NAMALWA (cell line): ENCODE results near the gene CCL18.
"Not testable (repeated sequence)": the region's sequence is repeated elsewhere in the genome, so short reads cannot be mapped to it uniquely, and the experiment has no call there.

ENCODE experiments used
- DNase-seq: peaks from one replicate; pipeline ENCODE4 v3.0.0-alpha.2; 2015; ENCODE audit warnings: low spot score

Gene CCL18

DNA sequence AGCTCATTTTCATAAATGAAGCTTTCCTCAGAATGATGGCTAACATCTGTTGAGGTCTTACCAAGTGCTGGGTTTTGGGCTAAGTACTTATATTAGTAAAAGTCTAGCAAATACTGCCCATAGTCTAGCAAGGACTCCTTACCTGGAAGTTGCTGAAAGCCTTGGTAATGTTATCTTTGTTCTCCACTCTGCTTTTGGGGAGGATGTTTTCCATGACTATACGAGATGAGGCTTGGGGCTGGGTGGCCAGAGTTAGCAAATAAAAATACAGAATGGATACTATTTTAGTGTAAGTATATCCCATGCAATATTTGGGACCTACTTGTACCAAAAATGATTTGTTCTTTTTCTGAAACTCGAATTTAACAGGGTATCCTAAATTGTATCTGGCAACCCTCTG, 7.7 kb downstream of the CCL18 start:
- DNase-seq: no peak

DNA sequence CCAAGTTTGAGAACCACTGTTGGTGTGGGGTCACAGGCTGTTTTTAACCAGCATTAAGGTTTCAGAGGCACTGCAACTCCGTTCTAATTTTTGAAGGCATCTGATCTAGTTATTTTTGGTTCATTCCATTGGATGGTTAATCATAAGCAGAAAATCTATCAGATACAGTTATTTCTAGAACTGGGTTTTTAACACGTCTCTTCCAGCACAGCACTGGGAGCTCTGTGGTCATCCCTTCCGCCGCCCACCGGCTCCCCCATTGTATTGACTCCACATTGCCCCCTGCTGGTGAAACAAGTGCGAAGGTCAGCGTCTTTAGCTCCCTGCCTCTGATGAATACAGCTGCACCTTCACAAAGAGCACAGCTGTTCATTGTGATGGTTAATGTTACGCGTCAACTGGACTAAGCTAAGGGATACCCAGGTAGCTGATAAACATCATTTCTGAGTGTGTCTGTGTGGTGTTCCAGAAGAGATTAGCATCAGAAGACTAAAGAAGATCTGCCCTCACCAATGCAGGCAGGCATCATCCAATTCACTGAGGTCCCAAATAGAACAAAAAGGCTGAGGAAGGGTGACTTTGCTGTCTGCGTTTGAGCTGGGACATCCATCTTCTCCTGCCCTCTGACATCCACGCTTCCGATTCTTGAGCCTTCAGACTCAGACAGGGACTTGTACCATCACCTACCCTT, 8.5 kb downstream of the CCL18 start:
- peak; percentile 78 for DNase-seq

DNA sequence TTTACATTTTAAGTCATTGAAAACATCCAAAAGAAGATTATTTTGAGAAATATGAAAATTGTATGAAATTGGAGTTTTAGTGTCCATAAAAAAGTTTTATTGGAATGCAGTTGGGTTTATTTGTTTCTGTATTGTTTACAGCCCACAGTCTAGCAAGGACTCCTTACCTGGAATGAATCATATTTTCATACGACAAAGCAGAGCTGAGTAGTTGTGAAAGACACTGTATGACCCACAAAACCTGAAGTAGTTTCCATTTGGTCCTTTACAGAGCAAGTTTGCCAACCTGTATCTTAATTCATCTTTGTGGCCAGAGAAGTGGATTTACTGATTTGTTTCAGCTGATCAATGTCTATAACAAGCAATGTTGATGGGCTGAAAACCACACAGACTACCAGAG, 10.3 kb downstream of the CCL18 start:
- DNase-seq: no peak

DNA sequence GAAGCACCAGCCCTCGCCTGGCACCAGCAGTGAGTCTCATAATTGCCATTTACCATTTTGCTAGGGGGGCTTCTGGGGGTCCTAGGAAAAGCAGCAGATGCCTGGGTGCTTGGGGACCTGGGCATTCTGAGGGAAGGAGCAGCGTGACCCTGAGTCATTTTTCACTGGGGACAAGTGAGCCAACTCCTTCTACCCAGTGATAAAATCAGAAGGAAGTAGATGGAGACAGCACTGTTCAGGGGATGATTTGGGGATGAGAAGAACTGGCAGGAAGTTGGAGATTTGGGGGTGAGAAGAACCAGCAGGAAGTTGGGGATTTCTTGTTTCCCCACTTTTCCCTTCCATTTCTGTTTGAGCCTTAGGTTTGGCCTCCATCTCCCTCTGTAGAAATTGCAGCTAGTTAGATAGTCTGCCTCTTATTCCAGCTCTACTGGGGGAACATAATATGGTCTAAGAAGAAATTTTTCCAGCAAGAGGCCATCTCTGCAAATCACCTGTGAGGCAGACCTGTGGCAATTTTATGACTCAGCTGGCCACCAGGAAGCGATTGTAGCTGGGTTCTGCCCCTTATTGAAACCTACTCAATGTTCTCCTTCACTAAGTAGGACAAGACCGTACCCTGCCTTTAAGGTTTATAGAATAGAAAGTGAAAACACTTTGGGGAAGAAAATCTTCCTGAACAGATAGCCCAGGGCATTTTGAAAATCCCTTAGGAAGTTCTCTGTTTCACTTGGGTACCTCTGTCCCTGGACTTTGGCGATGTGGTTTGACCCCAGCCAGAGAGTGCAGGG, 17.8 kb downstream of the CCL18 start:
- DNase-seq: not testable (repeated sequence)

DNA sequence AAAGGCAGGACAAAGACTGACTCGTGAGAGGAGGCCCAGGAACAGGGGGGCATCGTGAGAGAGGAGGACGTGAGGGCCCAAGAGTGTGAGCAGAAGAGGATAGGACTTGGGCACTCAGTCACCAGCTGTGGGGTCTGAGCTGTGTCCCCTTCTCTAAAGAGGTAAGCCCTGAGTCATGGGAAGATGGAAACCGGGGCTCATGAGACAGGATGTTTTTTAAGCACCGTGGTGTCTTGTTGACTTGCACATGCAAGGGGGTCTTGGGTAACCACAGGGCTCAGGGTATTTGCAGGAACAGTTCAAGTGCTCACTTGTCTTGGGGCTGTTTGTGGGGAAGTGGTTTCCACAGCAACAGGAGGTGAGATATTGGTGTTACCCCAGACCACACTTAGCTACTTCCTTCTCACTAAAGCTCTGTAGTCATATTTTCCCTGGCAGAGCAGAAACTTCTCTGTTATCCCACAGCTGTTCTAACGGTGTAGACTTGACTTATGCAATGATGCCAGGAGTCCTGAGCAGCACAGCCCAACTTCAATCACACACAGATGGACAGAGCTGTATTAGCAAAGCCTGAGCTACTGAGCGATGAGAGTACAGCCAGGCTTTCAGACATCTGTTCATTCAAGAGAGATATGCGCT, 18.5 kb downstream of the CCL18 start:
- DNase-seq: peak; percentile 78

DNA sequence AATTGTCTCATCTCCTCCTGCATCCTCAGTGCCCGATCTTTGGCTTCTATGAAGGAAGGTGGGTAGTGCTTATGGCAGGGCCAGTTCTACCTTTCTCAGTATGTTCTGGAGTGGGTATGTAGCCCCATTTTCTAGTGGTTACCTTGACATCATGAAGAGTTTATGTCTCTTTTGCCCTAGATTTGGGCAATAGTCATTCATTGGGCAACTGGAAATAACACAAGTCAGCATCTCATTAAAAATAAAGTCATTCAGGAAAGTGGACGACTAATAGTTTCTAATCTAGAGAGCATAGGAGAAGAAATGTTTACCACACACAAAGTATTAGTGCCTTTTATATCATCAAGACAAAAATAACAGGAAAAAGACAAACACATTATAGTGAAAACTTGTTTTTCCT, 19.6 kb downstream of the CCL18 start:
- not testable (repeated sequence) for DNase-seq

DNA sequence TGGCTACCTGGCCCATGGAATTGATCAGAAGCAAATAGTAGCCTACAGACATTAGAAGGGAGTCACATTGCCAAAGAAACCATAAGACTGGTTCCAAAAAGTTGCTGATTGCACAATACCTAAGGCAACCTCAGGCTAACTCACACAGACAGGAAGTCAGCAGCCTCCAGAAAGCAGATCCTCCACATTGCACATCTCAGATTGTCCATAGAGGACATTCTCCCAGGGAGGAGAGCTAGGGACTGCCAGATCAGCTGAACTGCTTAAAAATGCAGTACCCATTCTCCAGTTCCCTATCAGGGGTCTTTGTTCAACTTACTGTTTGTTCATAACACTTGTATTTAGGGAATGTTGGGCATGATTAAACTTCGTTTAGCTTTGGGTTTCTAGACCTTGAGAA, 21.7 kb downstream of the CCL18 start:
- no peak for DNase-seq

DNA sequence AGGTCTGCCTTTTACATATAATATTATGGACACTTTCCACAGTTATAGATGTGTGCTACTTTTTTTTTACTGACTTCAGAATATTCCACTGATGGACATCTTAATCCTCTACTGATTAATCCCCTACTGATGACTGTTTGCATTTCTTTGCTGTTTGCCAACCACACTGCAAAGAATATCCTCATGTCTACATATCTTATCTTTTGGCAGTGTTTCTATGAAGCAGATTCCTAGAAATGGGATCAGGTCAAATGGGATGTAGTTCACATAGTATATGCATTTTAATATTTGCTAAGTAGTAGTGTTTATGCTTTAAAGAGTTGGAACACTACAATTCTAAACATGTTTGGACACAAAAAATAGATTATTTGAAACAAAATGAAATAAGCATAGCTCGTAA, 22.7 kb downstream of the CCL18 start:
- DNase-seq: no peak

DNA sequence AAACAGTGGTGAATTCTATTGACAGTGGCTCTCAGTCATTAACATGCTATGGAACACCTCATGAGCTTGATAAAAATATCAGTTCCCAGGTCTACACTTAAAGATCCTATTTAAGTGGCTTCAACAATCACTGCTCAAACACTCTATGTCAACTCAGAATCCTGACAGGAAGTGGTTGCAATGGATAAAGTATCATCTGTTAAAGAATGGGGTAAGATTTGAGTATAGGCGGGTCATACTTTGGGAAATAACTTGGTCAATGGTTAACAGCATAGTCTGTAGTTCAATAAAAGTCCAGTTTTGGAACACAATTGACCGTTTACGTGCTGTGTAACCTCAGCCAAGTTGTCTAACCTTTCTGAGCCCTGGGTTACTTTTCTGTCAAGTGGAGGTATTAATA, 23.4 kb downstream of the CCL18 start:
- not testable (repeated sequence) for DNase-seq

DNA sequence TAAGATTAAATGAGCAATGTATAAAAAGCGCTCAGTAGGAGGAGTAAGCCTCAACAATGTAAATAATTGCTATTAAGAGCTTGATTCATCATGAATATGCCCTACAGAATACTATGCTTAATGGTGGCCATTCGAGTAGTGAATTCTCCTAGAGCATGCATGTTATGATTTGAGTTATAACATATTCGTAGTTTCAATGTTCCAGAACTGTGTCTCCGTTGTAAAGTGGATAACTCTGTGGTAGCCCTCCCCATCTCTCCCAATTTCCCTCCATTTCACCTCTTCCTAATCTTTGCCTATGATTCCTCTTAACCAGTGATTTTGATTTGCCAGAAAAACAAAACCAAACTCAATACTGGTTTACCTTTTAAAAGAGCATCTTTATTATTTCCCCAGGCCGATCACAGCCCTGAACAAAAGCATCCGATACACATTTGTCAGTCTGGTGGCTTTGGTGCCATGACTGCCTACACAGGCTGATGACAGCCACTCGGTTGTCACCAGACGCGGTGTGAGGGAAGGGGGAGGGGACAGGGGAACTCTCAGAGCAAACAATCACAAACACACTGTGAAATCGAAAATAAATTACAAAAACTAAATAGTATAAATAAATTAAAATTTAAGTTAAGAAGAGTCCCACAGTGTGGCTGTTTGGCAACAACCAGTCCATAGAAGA, 24.0 kb downstream of the CCL18 start:
- not testable (repeated sequence) for DNase-seq

DNA sequence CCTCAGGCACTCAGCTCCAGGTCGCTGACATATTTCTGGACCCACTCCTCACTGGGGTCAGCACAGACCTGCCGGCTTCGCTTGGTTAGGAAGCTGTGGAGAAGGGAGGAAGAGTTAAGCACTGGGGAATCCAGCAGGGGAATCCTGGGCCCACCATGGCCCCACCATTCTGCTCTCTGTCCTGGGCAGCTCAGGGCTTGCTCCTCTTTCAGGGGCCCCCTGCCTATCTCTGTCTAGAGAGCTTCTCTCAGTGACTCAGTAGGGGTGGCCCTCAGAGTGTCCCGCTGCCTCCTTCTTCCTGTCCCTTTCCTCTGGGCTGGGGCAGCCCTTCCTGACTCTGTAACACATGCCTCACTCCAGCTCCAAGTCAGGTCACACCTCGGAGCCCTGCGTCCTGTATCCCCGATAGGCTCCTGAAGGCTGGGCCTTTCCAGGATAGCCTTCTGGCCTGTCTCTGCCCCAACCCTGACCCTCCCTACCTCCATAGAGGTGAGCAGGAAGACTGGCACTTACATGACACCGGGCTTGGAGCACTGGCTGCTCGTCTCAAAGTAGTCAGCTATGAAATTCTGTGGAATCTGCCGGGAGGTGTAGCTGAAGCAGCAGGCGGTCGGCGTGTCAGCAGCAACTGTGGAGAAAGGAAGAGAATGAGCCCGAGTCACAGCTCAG, 24.7 kb downstream of the CCL18 start:
- DNase-seq: no peak

DNA sequence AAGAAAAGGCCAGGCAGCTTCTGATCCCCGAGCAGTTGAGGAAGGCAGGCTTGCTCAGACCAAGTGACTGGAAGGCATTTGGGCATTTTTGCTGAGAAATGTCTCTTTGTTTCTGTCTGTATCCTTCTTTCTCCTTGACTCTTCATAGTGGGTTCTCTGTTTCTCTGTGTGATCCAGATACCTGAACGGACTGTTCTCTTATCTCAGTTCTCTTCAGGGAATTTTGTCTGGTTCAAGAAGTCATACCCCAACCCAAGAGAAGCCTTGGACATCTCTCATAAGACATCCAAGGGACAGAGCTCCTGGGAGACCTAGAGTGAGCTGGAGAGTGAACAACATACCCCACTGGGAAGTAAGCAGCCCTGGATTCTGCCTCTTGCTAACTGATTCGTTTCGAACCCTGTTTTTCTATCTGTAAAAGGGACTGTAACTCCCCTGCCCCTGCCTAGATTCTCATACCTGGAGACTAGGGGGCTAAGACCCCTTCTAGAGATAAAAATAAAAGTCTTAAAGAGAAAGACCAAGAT, 25.3 kb downstream of the CCL18 start:
- DNase-seq: no peak

DNA sequence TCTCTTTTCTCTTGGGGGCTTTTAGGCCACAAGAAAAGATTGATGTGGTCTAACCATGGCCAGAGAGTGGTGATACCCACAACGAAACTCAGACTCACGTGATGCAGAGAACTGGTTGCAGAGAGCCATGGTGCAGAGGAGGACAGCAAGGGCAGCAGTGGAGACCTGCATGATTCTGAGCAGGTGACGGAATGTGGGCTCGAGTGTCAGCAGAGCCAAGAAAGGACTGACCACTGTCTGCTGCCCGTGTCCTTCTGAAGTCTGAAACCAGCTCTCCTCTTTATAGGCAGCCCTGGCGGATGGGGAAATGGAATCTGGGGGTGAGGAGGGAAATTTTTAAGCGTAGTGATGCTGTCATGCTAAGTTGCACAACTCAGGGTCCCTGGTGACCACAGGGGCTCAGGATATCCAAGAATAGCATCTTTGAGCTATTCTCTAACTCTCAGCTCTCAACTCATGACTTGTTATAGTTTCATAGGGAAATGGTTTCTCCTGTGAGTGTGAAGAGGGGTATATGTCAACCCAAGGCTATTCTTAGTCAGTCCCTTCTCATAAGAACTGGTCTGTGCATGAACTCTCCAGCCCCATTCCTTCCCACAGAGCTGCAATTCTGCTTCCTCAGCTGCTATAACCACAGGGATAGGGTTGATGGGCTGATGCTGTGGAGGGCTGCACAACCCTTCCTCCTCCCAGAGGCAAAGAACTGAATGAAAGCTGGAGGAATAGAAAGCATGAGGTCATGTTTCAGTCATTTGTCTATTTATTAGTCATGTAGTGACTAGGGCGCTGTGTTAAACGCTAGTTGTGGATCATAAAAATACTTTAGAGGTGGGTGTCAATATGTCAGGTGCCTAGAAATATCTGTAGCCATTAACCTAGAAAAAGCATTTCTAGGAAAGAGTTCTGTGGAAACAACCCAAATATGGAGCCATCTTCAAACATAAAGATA, 26.1 kb downstream of the CCL18 start, which contains the start of gene CCL3:
CCL3 (minus strand) TSS at position 256 of the 949 bp plus-strand sequence; CDS start at position 171, 85 bp downstream.
- DNase-seq: peak; percentile 79

DNA sequence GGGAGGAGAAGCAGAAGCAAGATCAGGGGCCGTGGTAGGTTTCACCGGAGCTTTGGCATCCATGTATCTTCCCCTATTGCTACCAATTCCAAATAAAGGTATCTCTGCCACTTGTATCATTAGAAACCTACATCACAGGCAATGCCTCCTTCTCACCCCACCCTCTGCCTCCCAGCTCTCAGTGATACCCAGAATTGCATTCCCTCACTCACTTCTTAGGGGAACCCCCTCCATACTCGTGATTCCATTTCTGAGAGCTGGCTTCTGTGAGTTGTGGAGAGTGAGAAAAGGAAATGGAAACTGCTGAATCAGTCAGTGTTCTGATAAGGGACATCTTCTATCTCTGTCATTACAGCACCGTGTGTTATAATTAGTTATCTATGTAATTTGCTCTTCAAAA, 28.2 kb downstream of the CCL18 start:
- DNase-seq: no peak

DNA sequence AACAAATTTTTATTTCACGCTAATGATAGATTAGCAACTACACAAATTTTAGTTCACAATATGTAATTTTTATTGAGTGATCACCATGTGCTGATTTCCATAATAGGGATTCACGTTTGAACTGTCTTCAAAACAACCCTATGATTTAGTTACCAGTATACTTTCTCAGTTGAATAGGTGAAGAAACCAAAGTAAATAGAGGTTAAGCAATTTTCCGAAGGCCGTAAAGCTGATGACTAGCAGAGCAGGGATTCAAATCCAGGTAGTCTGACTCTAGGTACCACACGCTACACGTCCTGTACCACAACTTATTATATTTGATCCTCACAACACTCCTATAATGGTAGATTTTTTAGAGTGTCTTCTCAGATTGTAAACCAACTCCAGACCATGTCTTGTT, 28.6 kb downstream of the CCL18 start:
- DNase-seq: not testable (repeated sequence)

DNA sequence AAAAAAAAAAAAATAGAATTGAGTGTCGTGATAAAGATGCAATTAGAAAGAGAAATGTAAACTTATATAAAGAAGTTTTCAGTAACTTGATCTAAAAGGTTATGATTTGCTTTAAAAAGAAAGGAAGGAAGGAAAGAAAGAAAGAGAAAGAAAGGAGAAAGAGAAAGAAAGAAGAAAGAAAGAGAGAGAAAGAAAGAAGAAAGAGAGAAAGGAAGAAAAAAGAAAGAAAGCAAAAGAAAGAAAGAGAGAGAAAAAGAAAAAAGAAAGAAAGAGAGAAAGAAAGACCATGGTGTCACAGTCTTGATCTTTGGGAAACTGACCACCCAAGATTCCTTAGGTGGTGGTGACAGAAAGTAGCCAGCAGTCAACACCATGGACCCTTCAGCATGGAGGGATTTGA, 30.2 kb downstream of the CCL18 start:
- no peak for DNase-seq

DNA sequence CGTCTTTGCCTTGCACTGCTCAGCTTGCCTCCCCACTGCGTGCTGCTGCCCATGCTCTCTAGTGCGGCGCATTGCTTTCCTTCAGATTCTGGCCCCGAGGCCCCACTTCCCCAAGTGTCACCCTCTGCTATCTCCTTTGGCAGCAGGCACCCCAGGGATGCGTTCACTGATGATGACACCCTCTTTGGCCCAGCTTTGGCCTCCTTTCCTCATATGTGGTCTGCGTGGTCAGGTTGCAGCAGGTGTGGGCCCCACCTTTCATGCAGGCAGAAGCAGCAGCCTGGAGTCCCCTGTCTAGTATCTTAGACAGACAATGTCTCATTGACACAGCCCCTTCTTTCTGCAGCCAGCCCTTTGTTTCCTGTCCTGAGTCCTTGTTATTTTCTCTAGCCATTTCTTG, 30.7 kb downstream of the CCL18 start:
- no peak for DNase-seq

DNA sequence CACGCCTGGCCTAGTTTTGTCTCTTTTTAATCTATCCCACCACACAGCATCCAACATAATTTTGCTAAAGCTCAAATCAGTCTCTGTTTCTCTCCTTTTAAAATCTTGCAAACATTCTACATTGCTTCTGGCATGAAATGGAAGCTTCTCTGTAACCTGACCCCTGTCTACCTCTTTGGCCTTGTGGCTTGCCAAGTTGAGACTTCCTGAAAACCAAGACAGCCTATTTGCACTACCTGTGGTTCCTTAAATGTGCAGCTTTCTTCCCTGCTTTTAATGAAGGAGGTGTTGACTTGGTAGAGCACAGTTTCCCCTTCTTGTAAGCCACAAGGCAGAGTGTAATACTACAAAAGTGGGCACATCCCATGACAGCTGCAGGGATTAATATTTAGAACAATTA, 31.9 kb downstream of the CCL18 start:
- DNase-seq: no peak

DNA sequence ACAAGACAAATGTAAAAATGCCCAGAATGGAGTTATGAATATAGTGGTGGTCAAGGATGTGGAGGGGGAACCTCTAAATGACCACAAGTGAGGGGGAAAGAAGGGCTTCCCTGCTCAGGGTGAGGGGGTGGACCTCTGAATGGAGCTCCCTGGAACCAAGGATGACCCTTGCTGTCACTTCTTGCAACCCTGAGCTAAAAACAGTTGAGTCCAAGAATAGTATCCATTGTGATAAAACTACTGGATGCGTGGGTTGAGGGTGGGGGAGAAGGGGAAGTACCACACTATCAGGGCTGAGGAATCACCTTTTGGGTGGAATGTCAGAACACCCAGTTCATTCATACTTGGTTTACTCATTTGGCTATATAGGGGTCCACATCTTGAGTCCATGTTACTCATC, 34.9 kb downstream of the CCL18 start:
- DNase-seq: not testable (repeated sequence)

DNA sequence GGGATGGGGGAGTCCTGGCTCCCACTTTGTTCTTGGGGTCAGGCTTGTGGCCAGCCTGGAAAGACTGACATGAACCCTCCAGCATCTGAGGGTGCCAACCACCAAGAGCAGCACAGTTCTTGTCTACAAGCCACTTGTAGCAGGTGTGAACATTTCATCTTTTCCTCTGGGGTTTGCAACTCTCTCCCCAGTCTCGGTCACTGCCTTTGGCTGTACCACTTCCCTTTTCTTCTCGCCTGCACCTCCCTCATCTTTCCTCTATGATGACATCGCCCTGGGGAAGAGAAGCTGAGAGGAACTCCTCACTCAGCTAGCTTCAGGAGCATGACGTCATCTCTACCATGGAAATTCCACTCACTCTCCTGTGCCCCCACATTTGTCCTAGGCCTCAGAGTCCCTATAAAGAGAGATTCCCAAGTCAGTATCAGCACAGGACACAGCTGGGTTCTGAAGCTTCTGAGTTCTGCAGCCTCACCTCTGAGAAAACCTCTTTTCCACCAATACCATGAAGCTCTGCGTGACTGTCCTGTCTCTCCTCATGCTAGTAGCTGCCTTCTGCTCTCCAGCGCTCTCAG, 39.4 kb downstream of the CCL18 start, which contains the start of gene CCL4:
CCL4 (plus strand) TSS at position 427 of the 575 bp plus-strand sequence; CDS start at position 506, 79 bp downstream.
- peak; percentile 70 for DNase-seq
